HG02798 (cell line): ENCODE data around the gene PEDS1.
A peak's percentile ranks its signal among the peaks of the same experiment; 100 is the strongest.
"Not testable (repeated sequence)": the region's sequence is repeated elsewhere in the genome, so short reads cannot be mapped to it uniquely, and the experiment has no call there.

Source experiments
- ATAC-seq: cut with Tn5 transposase; IDR thresholded peaks from one replicate; pipeline ENCODE4 v1.9.1; 2021; ENCODE audit warnings: mild to moderate bottlenecking; ENCODE audit not compliant: unreplicated experiment, poor library complexity

Gene PEDS1

GRCh38 chr20:50153500-50154377 lies at the start of gene PEDS1:
Gene PEDS1 (minus strand): TSS chr20:50153723. CDS start chr20:50153637, 86 bp downstream.
- ATAC-seq = peak; percentile 97

GRCh38 chr20:50202677-50203076 lies 49.2 kb upstream of the PEDS1 start:
- no peak for ATAC-seq

GRCh38 chr20:50201710-50202109 lies 48.2 kb upstream of the PEDS1 start:
- ATAC-seq = not testable (repeated sequence)

GRCh38 chr20:50200482-50201104 lies 47.1 kb upstream of the PEDS1 start:
- no peak for ATAC-seq

GRCh38 chr20:50199703-50200102 lies 46.2 kb upstream of the PEDS1 start:
- no peak for ATAC-seq

- ATAC-seq = no peak
These were observed 45.2 kb upstream of the PEDS1 start for GRCh38 chr20:50198716-50199115.

- no peak for ATAC-seq
These were observed 44.7 kb upstream of the PEDS1 start for GRCh38 chr20:50198180-50198666.

- ATAC-seq = no peak
These were observed 44.1 kb upstream of the PEDS1 start for GRCh38 chr20:50197463-50198179.

GRCh38 chr20:50196896-50197295 lies 43.4 kb upstream of the PEDS1 start:
- ATAC-seq = no peak

GRCh38 chr20:50196248-50196647 lies 42.7 kb upstream of the PEDS1 start:
- ATAC-seq = no peak

GRCh38 chr20:50195524-50196120 lies 42.1 kb upstream of the PEDS1 start:
- no peak for ATAC-seq

- no peak for ATAC-seq
These were observed 41.5 kb upstream of the PEDS1 start for GRCh38 chr20:50194831-50195523.

GRCh38 chr20:50194422-50194830 lies 40.9 kb upstream of the PEDS1 start:
- ATAC-seq = no peak

GRCh38 chr20:50193836-50194421 lies 40.4 kb upstream of the PEDS1 start:
- no peak for ATAC-seq

GRCh38 chr20:50193199-50193835 lies 39.8 kb upstream of the PEDS1 start:
- ATAC-seq = no peak

- no peak for ATAC-seq
These were observed 39.1 kb upstream of the PEDS1 start for GRCh38 chr20:50192364-50193198.

GRCh38 chr20:50191544-50192363 lies 38.2 kb upstream of the PEDS1 start:
- ATAC-seq = peak; percentile 26
